Measurements from ENCODE around the gene TMEFF2.

Gene TMEFF2

GRCh38 chr2:191954451-191954850 is 240.3 kb downstream of the TMEFF2 start:
- Histone ChIP-seq H3K36me3 (ENCODE audit: low read depth) (no peaks in the 10 kb centered on the region), H3K4me1 (ENCODE audit: insufficient read depth, poor library complexity, severe bottlenecking) (peaks cover 3% of the 10 kb centered on the region), H3K27ac (ENCODE audit: poor library complexity, severe bottlenecking) (no peak overlapping the region), H3K9me3 (ENCODE audit: severe bottlenecking) (no peaks in the 10 kb centered on the region), H3K4me3 (ENCODE audit: severe bottlenecking) (no peak overlapping the region), H3K27me3 (ENCODE audit: insufficient read depth, poor library complexity, severe bottlenecking) (no peaks in the 10 kb centered on the region)
- TF ChIP-seq, protein P1, sequence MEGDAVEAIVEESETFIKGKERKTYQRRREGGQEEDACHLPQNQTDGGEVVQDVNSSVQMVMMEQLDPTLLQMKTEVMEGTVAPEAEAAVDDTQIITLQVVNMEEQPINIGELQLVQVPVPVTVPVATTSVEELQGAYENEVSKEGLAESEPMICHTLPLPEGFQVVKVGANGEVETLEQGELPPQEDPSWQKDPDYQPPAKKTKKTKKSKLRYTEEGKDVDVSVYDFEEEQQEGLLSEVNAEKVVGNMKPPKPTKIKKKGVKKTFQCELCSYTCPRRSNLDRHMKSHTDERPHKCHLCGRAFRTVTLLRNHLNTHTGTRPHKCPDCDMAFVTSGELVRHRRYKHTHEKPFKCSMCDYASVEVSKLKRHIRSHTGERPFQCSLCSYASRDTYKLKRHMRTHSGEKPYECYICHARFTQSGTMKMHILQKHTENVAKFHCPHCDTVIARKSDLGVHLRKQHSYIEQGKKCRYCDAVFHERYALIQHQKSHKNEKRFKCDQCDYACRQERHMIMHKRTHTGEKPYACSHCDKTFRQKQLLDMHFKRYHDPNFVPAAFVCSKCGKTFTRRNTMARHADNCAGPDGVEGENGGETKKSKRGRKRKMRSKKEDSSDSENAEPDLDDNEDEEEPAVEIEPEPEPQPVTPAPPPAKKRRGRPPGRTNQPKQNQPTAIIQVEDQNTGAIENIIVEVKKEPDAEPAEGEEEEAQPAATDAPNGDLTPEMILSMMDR (IDR thresholded peaks at IDR 0.05; ENCODE audit: poor library complexity, severe bottlenecking) = no peak
- DNase-seq (ENCODE audit: low spot score) (no peak), ATAC-seq (ENCODE audit: low read depth) (no peak)

DNA sequence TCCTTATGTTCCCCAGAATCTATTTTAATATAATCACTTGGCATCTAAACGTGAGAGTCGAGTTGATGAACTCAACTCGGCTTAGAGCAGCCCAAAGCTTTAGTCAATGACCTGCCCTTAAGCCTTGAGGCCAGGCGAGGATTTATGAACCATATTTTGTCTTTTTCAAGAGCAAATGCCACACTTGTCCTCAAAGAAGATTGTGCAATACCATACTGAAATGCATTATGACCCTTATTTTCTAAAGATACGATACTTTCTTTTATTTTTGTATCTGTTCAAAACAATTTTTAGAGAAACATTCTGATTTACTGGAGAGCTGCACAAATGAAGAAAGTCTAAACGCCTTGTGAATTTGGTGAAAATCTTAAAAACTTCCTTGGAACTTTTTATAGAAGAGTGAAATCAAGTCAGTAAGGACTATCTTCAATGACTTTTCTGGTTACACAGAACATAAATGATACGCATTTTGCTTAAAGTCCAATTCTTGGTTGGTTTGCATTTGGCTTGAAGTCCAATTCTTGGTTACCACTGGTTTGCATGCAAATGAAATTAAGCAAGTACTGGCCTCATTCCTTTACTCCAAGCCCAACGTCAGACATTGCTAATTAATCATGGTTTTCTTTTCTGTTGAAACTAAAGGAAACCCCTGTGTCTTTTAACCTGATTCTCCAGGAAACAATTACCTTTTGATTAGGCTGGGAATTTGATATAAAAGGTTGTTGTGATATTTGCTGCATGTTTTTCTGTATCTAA is 242.0 kb downstream of the TMEFF2 start:
- peaks cover 3% of the 10 kb centered on the region for H3K4me1 ChIP-seq (ENCODE audit: insufficient read depth, poor library complexity, severe bottlenecking)
- no peaks in the 10 kb centered on the region for H3K9me3 ChIP-seq (ENCODE audit: severe bottlenecking)
- ATAC-seq (ENCODE audit: low read depth) (no peak), DNase-seq (ENCODE audit: low spot score) (no peak)
- TF ChIP-seq, protein P1 (IDR thresholded peaks at IDR 0.05; ENCODE audit: poor library complexity, severe bottlenecking) = no peak
- no peaks in the 10 kb centered on the region for H3K27me3 ChIP-seq (ENCODE audit: insufficient read depth, poor library complexity, severe bottlenecking)
- no peaks in the 10 kb centered on the region for H3K36me3 ChIP-seq (ENCODE audit: low read depth)
- no peak overlapping the region for H3K27ac ChIP-seq (ENCODE audit: poor library complexity, severe bottlenecking)
- no peak overlapping the region for H3K4me3 ChIP-seq (ENCODE audit: severe bottlenecking)

- DNase-seq (ENCODE audit: low spot score) = no peak
- no peak overlapping the region for H3K4me3 ChIP-seq (ENCODE audit: severe bottlenecking)
- no peak for ATAC-seq (ENCODE audit: low read depth)
- no peaks in the 10 kb centered on the region for H3K36me3 ChIP-seq (ENCODE audit: low read depth)
- TF ChIP-seq, protein P1 (IDR thresholded peaks at IDR 0.05; ENCODE audit: poor library complexity, severe bottlenecking) = no peak
- H3K27ac ChIP-seq (ENCODE audit: poor library complexity, severe bottlenecking) = no peak overlapping the region
- no peaks in the 10 kb centered on the region for H3K9me3 ChIP-seq (ENCODE audit: severe bottlenecking)
- H3K27me3 ChIP-seq (ENCODE audit: insufficient read depth, poor library complexity, severe bottlenecking) = no peaks in the 10 kb centered on the region
- peaks cover 3% of the 10 kb centered on the region for H3K4me1 ChIP-seq (ENCODE audit: insufficient read depth, poor library complexity, severe bottlenecking)
Observed at GRCh38 chr2:191951832-191952231, 242.9 kb downstream of the TMEFF2 start.

- H3K4me1 ChIP-seq (ENCODE audit: insufficient read depth, poor library complexity, severe bottlenecking) = peaks cover 3% of the 10 kb centered on the region
- no peaks in the 10 kb centered on the region for H3K9me3 ChIP-seq (ENCODE audit: severe bottlenecking)
- no peak overlapping the region for H3K4me3 ChIP-seq (ENCODE audit: severe bottlenecking)
- DNase-seq (ENCODE audit: low spot score) (no peak), ATAC-seq (ENCODE audit: low read depth) (no peak)
- H3K36me3 ChIP-seq (ENCODE audit: low read depth) = no peaks in the 10 kb centered on the region
- TF ChIP-seq, protein P1 (IDR thresholded peaks at IDR 0.05; ENCODE audit: poor library complexity, severe bottlenecking) = no peak
- H3K27me3 ChIP-seq (ENCODE audit: insufficient read depth, poor library complexity, severe bottlenecking) = no peaks in the 10 kb centered on the region
- H3K27ac ChIP-seq (ENCODE audit: poor library complexity, severe bottlenecking) = no peak overlapping the region
Observed at GRCh38 chr2:191951376-191951775, 243.4 kb downstream of the TMEFF2 start.
